GM12891 (cell line): ENCODE data around the gene UBE2O.

ENCODE experiments used
- PAX5 ChIP-seq: IDR thresholded peaks from 2 replicates; pipeline ENCODE4 v1.6.1; 2011; ENCODE audit warnings: low read length, moderate library complexity, mild to moderate bottlenecking; ENCODE audit not compliant: insufficient read depth, severe bottlenecking
- POLR2A ChIP-seq: IDR thresholded peaks from 2 replicates; pipeline ENCODE4 v1.6.1; 2011; ENCODE audit warnings: low read depth, low read length, control low read depth
- POLR2AphosphoS5 ChIP-seq: IDR thresholded peaks from 2 replicates; pipeline ENCODE4 v1.6.1; 2011; ENCODE audit warnings: low read depth, low read length, control low read depth
- POU2F2 ChIP-seq: IDR thresholded peaks from 2 replicates; pipeline ENCODE4 v1.6.1; 2011; ENCODE audit warnings: low read depth, mild to moderate bottlenecking, control low read depth, low read length, moderate library complexity
- SPI1 ChIP-seq: IDR thresholded peaks from 2 replicates; pipeline ENCODE4 v1.6.1; 2011; ENCODE audit warnings: low read depth, low read length, control low read depth
- TAF1 ChIP-seq: IDR thresholded peaks from 2 replicates; pipeline ENCODE4 v1.6.1; 2011; ENCODE audit warnings: low read depth, low read length, control low read depth

DNA sequence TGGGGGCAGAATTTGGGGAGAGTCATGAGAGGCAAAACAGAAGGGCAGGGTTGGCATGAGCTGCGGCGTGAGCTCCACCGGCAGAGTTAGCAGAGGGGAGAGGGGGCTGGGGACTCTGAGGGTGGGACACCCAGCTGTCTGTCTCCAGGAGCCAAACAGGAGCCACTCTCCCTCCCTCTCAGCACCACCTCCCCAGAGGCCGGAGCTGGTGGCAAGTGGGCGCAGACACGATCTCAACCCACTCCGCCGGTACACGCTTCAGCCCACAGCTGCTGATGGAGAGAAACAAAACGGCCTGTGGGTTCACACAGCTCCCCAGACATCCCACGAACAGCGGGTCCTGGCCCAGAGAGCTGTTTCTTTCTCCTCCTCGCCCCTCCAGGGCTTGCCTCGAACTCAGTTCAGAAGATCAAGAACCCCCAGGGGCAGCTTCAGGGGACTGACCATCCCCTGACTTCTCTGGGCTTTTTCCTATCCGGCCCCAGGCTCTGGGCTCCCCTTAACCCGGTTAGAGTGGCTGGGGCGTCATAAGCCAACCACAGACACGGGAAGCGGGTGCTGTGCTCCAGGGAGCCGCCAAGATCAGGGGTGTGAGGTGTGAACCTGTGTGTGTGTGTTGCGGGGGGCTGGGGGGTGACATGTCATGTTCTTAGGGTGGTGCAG lies 40.7 kb upstream of the UBE2O start:
- TF ChIP-seq POLR2A (no peak), POU2F2 (no peak), SPI1 (no peak), POLR2AphosphoS5 (no peak), PAX5 (no peak), TAF1 (no peak)
